ENCODE results near the gene FARP1.

The FARP1 gene

GRCh38 chr13:98307463-98308085, 164.7 kb downstream of the FARP1 start:
- DNase-seq: no peak
- Mint-ChIP-seq H3K4me1 (ENCODE audit: low read depth) (no peaks in the 10 kb centered on the region), H3K4me3 (no peak overlapping the region), H3K27ac (no peak overlapping the region), H3K27me3 (peaks cover 3% of the 10 kb centered on the region), H3K9me3 (no peaks in the 10 kb centered on the region), H3K36me3 (ENCODE audit: low read depth) (no peaks in the 10 kb centered on the region)

- Mint-ChIP-seq H3K27me3 (peaks cover 4% of the 10 kb centered on the region), H3K4me1 (ENCODE audit: low read depth) (no peaks in the 10 kb centered on the region), H3K9me3 (no peaks in the 10 kb centered on the region), H3K4me3 (no peak overlapping the region), H3K27ac (no peak overlapping the region), H3K36me3 (ENCODE audit: low read depth) (no peaks in the 10 kb centered on the region)
- DNase-seq: no peak
Measured at GRCh38 chr13:98308086-98308911, 165.4 kb downstream of the FARP1 start.

GRCh38 chr13:98309569-98310335, 166.9 kb downstream of the FARP1 start:
- no peak for DNase-seq
- H3K27ac Mint-ChIP-seq: no peak overlapping the region
- H3K36me3 Mint-ChIP-seq (ENCODE audit: low read depth): no peaks in the 10 kb centered on the region
- no peaks in the 10 kb centered on the region for H3K4me1 Mint-ChIP-seq (ENCODE audit: low read depth)
- H3K4me3 Mint-ChIP-seq: no peak overlapping the region
- H3K9me3 Mint-ChIP-seq: no peaks in the 10 kb centered on the region
- H3K27me3 Mint-ChIP-seq: peaks cover 4% of the 10 kb centered on the region

GRCh38 chr13:98310485-98311199, 167.7 kb downstream of the FARP1 start:
- DNase-seq: no peak
- Mint-ChIP-seq H3K4me3 (no peak overlapping the region), H3K4me1 (ENCODE audit: low read depth) (no peaks in the 10 kb centered on the region), H3K36me3 (ENCODE audit: low read depth) (no peaks in the 10 kb centered on the region), H3K9me3 (no peaks in the 10 kb centered on the region), H3K27ac (no peak overlapping the region), H3K27me3 (peaks cover 4% of the 10 kb centered on the region)

- H3K4me1 Mint-ChIP-seq (ENCODE audit: low read depth): no peaks in the 10 kb centered on the region
Measured at GRCh38 chr13:98311200-98311548, 168.3 kb downstream of the FARP1 start.

GRCh38 chr13:98312606-98313005, 169.7 kb downstream of the FARP1 start:
- Mint-ChIP-seq H3K4me3 (no peak overlapping the region), H3K27me3 (peaks cover 4% of the 10 kb centered on the region), H3K9me3 (no peaks in the 10 kb centered on the region), H3K27ac (no peak overlapping the region), H3K36me3 (ENCODE audit: low read depth) (no peaks in the 10 kb centered on the region), H3K4me1 (ENCODE audit: low read depth) (no peaks in the 10 kb centered on the region)
- DNase-seq: no peak

More at GRCh38 chr13:98311200-98311548, 168.3 kb downstream of the FARP1 start:
- peaks cover 4% of the 10 kb centered on the region for H3K27me3 Mint-ChIP-seq
- no peak overlapping the region for H3K4me3 Mint-ChIP-seq
- H3K9me3 Mint-ChIP-seq: no peaks in the 10 kb centered on the region
- H3K36me3 Mint-ChIP-seq (ENCODE audit: low read depth): no peaks in the 10 kb centered on the region
- no peak for DNase-seq
- H3K27ac Mint-ChIP-seq: no peak overlapping the region

GRCh38 chr13:98313023-98313921, 170.4 kb downstream of the FARP1 start:
- Mint-ChIP-seq H3K4me1 (ENCODE audit: low read depth) (no peaks in the 10 kb centered on the region), H3K4me3 (no peak overlapping the region), H3K27ac (no peak overlapping the region), H3K9me3 (no peaks in the 10 kb centered on the region), H3K36me3 (ENCODE audit: low read depth) (no peaks in the 10 kb centered on the region), H3K27me3 (peaks cover 4% of the 10 kb centered on the region)
- DNase-seq: no peak

GRCh38 chr13:98313922-98314292, 171.0 kb downstream of the FARP1 start:
- H3K27ac Mint-ChIP-seq: no peak overlapping the region
- no peak for DNase-seq
- H3K9me3 Mint-ChIP-seq: no peaks in the 10 kb centered on the region
- peaks cover 6% of the 10 kb centered on the region for H3K27me3 Mint-ChIP-seq
- no peaks in the 10 kb centered on the region for H3K36me3 Mint-ChIP-seq (ENCODE audit: low read depth)
- no peaks in the 10 kb centered on the region for H3K4me1 Mint-ChIP-seq (ENCODE audit: low read depth)
- no peak overlapping the region for H3K4me3 Mint-ChIP-seq

- no peak for DNase-seq
- Mint-ChIP-seq H3K36me3 (ENCODE audit: low read depth) (no peaks in the 10 kb centered on the region), H3K9me3 (no peaks in the 10 kb centered on the region), H3K4me3 (no peak overlapping the region), H3K27me3 (peaks cover 6% of the 10 kb centered on the region), H3K27ac (no peak overlapping the region), H3K4me1 (ENCODE audit: low read depth) (no peaks in the 10 kb centered on the region)
Measured at GRCh38 chr13:98315466-98315865, 172.6 kb downstream of the FARP1 start.

- no peak overlapping the region for H3K27ac Mint-ChIP-seq
- DNase-seq: no peak
- no peak overlapping the region for H3K4me3 Mint-ChIP-seq
- peaks cover 6% of the 10 kb centered on the region for H3K27me3 Mint-ChIP-seq
- H3K9me3 Mint-ChIP-seq: no peaks in the 10 kb centered on the region
- no peaks in the 10 kb centered on the region for H3K4me1 Mint-ChIP-seq (ENCODE audit: low read depth)
- no peaks in the 10 kb centered on the region for H3K36me3 Mint-ChIP-seq (ENCODE audit: low read depth)
Measured at GRCh38 chr13:98315902-98316301, 173.0 kb downstream of the FARP1 start.

- H3K4me1 Mint-ChIP-seq (ENCODE audit: low read depth): no peaks in the 10 kb centered on the region
- H3K36me3 Mint-ChIP-seq (ENCODE audit: low read depth): no peaks in the 10 kb centered on the region
- H3K27me3 Mint-ChIP-seq: peaks cover 10% of the 10 kb centered on the region
- H3K27ac Mint-ChIP-seq: no peak overlapping the region
- H3K9me3 Mint-ChIP-seq: no peaks in the 10 kb centered on the region
- DNase-seq: no peak
- no peak overlapping the region for H3K4me3 Mint-ChIP-seq
Measured at GRCh38 chr13:98317573-98318171, 174.8 kb downstream of the FARP1 start.

GRCh38 chr13:98318263-98318878, 175.5 kb downstream of the FARP1 start:
- H3K4me1 Mint-ChIP-seq (ENCODE audit: low read depth): no peaks in the 10 kb centered on the region
- DNase-seq: no peak
- H3K4me3 Mint-ChIP-seq: no peak overlapping the region
- H3K36me3 Mint-ChIP-seq (ENCODE audit: low read depth): no peaks in the 10 kb centered on the region
- H3K9me3 Mint-ChIP-seq: no peaks in the 10 kb centered on the region
- no peak overlapping the region for H3K27ac Mint-ChIP-seq
- H3K27me3 Mint-ChIP-seq: peaks cover 6% of the 10 kb centered on the region

- Mint-ChIP-seq H3K27me3 (peaks cover 6% of the 10 kb centered on the region), H3K27ac (no peak overlapping the region), H3K36me3 (ENCODE audit: low read depth) (no peaks in the 10 kb centered on the region), H3K4me1 (ENCODE audit: low read depth) (no peaks in the 10 kb centered on the region), H3K4me3 (no peak overlapping the region), H3K9me3 (no peaks in the 10 kb centered on the region)
- no peak for DNase-seq
Measured at GRCh38 chr13:98320561-98321105, 177.7 kb downstream of the FARP1 start.
